ENCODE measurements around the gene ABCA1.
"Not testable (repeated sequence)": the region's sequence is repeated elsewhere in the genome, so short reads cannot be mapped to it uniquely, and the experiment has no call there.

The ABCA1 gene

GRCh38 chr9:104927912-104928740 lies at the start of gene ABCA1:
Gene ABCA1, minus strand, starts transcription at chr9:104928155. Its CDS starts 24,476 bp downstream, at chr9:104903679.
- DNase-seq = peak; percentile 88

GRCh38 chr9:104977580-104977979 lies 49.6 kb upstream of the ABCA1 start:
- no peak for DNase-seq

- DNase-seq = no peak
Measured at GRCh38 chr9:104977168-104977567, 49.2 kb upstream of the ABCA1 start.

- DNase-seq = not testable (repeated sequence)
Measured at GRCh38 chr9:104975966-104976595, 48.1 kb upstream of the ABCA1 start.

- no peak for DNase-seq
Measured at GRCh38 chr9:104974053-104974962, 46.4 kb upstream of the ABCA1 start.

- DNase-seq = no peak
Measured at GRCh38 chr9:104972242-104972866, 44.4 kb upstream of the ABCA1 start.

GRCh38 chr9:104971511-104971910 lies 43.6 kb upstream of the ABCA1 start:
- no peak for DNase-seq

GRCh38 chr9:104970271-104970987 lies 42.5 kb upstream of the ABCA1 start:
- peak; percentile 53 for DNase-seq

GRCh38 chr9:104969116-104969515 lies 41.2 kb upstream of the ABCA1 start:
- no peak for DNase-seq

GRCh38 chr9:104968025-104968982 lies 40.3 kb upstream of the ABCA1 start:
- DNase-seq = peak; percentile 91

- no peak for DNase-seq
Measured at GRCh38 chr9:104963076-104963475, 35.1 kb upstream of the ABCA1 start.

GRCh38 chr9:104961701-104962359 lies 33.9 kb upstream of the ABCA1 start:
- no peak for DNase-seq

- DNase-seq = peak; percentile 57
Measured at GRCh38 chr9:104961238-104961637, 33.3 kb upstream of the ABCA1 start.

GRCh38 chr9:104960662-104961061 lies 32.7 kb upstream of the ABCA1 start:
- no peak for DNase-seq

GRCh38 chr9:104958751-104959150 lies 30.8 kb upstream of the ABCA1 start:
- DNase-seq = no peak

GRCh38 chr9:104958006-104958405 lies 30.1 kb upstream of the ABCA1 start:
- DNase-seq = not testable (repeated sequence)

GRCh38 chr9:104951487-104951886 lies 23.5 kb upstream of the ABCA1 start:
- no peak for DNase-seq

- DNase-seq = no peak
Measured at GRCh38 chr9:104950838-104951237, 22.9 kb upstream of the ABCA1 start.

GRCh38 chr9:104948277-104948676 lies 20.3 kb upstream of the ABCA1 start:
- DNase-seq = no peak

- DNase-seq = no peak
Measured at GRCh38 chr9:104944871-104945270, 16.9 kb upstream of the ABCA1 start.

All from hematopoietic multipotent progenitor cell treated with erythropoietin and hydrocortisone succinate and interleukin-3 and kit ligand, for 6 days (in vitro differentiated cells).